KMS-11 (cell line): ENCODE results near the gene BRSK1.

ENCODE experiments used
- H2AFZ ChIP-seq: fragments of 200-600 bp; sonication (generic); 2 replicates; pipeline ENCODE4 v1.6.1; 2016; ENCODE audit warnings: antibody characterized with exemption, mixed run types, low read depth
- H3K27ac ChIP-seq: fragments of 200-600 bp; sonication (generic); 2 replicates; pipeline ENCODE4 v1.6.1; 2016; ENCODE audit warnings: mild to moderate bottlenecking, mixed run types
- H3K27me3 ChIP-seq: fragments of 200-600 bp; sonication (generic); 2 replicates; pipeline ENCODE4 v1.6.1; 2017; ENCODE audit warnings: mild to moderate bottlenecking, low read depth, mixed run types, moderate library complexity; ENCODE audit not compliant: insufficient read depth
- H3K36me3 ChIP-seq: fragments of 200-600 bp; sonication (generic); 2 replicates; pipeline ENCODE4 v1.6.1; 2017; ENCODE audit warnings: mild to moderate bottlenecking, mixed run types; ENCODE audit not compliant: insufficient read depth
- H3K4me1 ChIP-seq: fragments of 200-600 bp; sonication (generic); 2 replicates; pipeline ENCODE4 v1.6.1; 2016; ENCODE audit warnings: mild to moderate bottlenecking, low read depth, mixed run types; ENCODE audit not compliant: poor library complexity, severe bottlenecking
- H3K4me2 ChIP-seq: fragments of 200-600 bp; sonication (generic); 2 replicates; pipeline ENCODE4 v1.7.0; 2016; ENCODE audit warnings: mild to moderate bottlenecking, mixed run types
- H3K4me3 ChIP-seq: fragments of 200-600 bp; sonication (generic); IDR thresholded peaks from 2 replicates; pipeline ENCODE4 v1.6.1; 2017; ENCODE audit warnings: low read depth, low read length, mixed read lengths; ENCODE audit not compliant: insufficient read depth
- H3K79me2 ChIP-seq: fragments of 200-600 bp; sonication (generic); 2 replicates; pipeline ENCODE4 v1.6.1; 2016; ENCODE audit warnings: low read depth, mixed run types; ENCODE audit not compliant: insufficient read depth
- H3K9ac ChIP-seq: fragments of 200-600 bp; sonication (generic); 2 replicates; pipeline ENCODE4 v1.6.1; 2016; ENCODE audit warnings: mild to moderate bottlenecking, mixed run types
- H4K20me1 ChIP-seq: fragments of 200-600 bp; sonication (generic); 2 replicates; pipeline ENCODE4 v1.6.1; 2016; ENCODE audit warnings: mild to moderate bottlenecking, mixed run types; ENCODE audit not compliant: insufficient read depth
- CTCF ChIP-seq: fragments of 200-600 bp; sonication (generic); conservative IDR thresholded peaks from 2 replicates; pipeline ENCODE4 v1.6.1; 2017; ENCODE audit warnings: low read depth, mild to moderate bottlenecking, antibody characterized with exemption, low read length, moderate library complexity, mixed read lengths

The BRSK1 gene

DNA sequence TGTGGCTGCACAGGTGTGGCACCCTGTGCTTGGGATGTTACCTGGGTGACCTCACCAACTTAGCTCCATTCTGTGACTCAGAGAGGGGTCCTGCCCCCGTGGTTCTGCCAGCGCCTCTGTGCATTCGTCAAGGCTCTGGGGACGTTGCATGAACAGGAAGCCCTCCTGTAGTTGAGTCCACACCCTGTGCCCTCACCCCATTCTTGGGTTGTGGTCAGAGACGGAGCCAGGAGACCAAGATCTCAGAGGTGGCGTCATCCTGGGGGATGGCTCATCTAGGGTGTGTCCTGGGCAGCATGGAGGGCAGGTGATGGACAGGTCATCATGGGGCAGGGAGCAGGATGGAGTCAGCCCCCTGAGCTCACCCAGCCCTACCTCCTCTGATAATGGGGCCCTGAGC lies 68.2 kb downstream of the BRSK1 start:
- no peaks in the 10 kb centered on the region for H3K36me3 ChIP-seq
- no peak overlapping the region for H3K4me2 ChIP-seq
- peaks cover 3% of the 10 kb centered on the region for H3K4me1 ChIP-seq
- H2AFZ ChIP-seq: no peak overlapping the region
- peaks cover 49% of the 10 kb centered on the region for H3K27me3 ChIP-seq
- TF ChIP-seq CTCF: no peak
- H3K4me3 ChIP-seq: no peak overlapping the region
- H3K27ac ChIP-seq: no peak overlapping the region
- H4K20me1 ChIP-seq: no peaks in the 10 kb centered on the region
- H3K9ac ChIP-seq: no peak overlapping the region
- H3K79me2 ChIP-seq: no peaks in the 10 kb centered on the region

GRCh38 chr19:55352549-55353145 lies 68.8 kb downstream of the BRSK1 start:
- Histone ChIP-seq H3K4me1 (peaks cover 3% of the 10 kb centered on the region), H3K27me3 (peaks cover 55% of the 10 kb centered on the region), H4K20me1 (no peaks in the 10 kb centered on the region), H3K36me3 (no peaks in the 10 kb centered on the region), H3K4me2 (no peak overlapping the region), H3K9ac (no peak overlapping the region), H3K4me3 (no peak overlapping the region), H3K79me2 (no peaks in the 10 kb centered on the region), H3K27ac (no peak overlapping the region), H2AFZ (no peak overlapping the region)
- no peak for TF ChIP-seq CTCF

GRCh38 chr19:55353356-55353802 lies 69.6 kb downstream of the BRSK1 start:
- Histone ChIP-seq H3K27ac (no peak overlapping the region), H3K36me3 (no peaks in the 10 kb centered on the region), H4K20me1 (no peaks in the 10 kb centered on the region), H3K79me2 (no peaks in the 10 kb centered on the region), H2AFZ (peak overlapping the region; percentile 66), H3K4me2 (peak overlapping the region; percentile 85), H3K4me3 (no peak overlapping the region), H3K9ac (no peak overlapping the region), H3K27me3 (peaks cover 61% of the 10 kb centered on the region), H3K4me1 (peaks cover 3% of the 10 kb centered on the region)
- no peak for TF ChIP-seq CTCF

DNA sequence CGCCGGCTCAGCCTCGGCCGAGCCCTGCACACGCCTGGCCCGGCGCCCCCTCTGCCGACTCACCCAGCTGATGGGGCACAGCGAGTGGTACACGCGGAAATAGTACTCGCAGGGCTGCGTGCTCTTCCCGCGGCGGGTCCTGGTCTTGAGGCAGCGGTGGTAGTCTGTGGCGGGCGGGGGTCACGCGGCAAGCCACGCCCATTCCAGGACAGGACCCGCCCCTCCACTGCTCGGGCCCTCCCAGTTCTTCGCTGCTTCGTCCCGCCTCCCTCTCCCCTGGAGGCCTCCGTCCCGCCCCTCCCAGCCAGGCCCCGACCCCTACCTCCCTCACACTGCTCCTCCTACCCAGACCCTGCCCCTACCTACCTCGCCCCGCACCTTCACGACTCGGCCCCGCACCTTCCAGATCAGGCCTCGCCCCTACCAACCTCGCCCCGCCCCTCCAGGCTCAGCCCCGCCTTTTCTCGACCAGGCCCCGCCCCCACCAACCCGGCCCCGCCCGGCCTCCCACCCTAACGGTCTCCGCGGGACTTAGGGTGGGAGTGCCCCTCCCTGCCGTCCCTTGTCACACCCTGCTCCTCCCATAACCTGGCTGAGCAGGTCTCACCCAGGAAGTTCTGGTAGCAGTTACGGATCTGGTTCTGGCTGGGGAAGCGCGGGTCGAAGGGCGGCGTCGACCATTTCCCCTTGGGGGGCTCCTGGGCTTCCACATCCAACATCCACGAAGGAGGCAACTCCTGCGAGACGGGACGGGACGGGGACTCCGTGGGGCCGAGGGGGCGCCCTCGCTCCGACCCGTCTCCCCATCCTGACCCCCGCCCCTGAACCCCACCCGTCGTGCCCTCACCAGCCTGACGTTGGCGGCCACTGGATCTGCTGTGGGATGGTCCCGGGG lies 70.3 kb downstream of the BRSK1 start:
- Histone ChIP-seq H3K27me3 (peaks cover 67% of the 10 kb centered on the region), H3K4me3 (no peak overlapping the region), H3K4me2 (peak overlapping the region; percentile 85), H2AFZ (peak overlapping the region; percentile 66), H4K20me1 (no peaks in the 10 kb centered on the region), H3K27ac (no peak overlapping the region), H3K4me1 (peaks cover 3% of the 10 kb centered on the region), H3K79me2 (no peaks in the 10 kb centered on the region), H3K36me3 (no peaks in the 10 kb centered on the region), H3K9ac (no peak overlapping the region)
- TF ChIP-seq CTCF: no peak
